A549 treated with ZK216348 at 1 μM for 4 hours (cell line): ENCODE results near the gene ANKRD36. TPM values are rescaled to one million over a fixed set of nuclear protein-coding genes. Genes with fewer than 3 reads are reported as not detected.

Experiments
- total RNA-seq: library from RNA; stranded (reverse); fragments of 200-300 nt; extraction: Qiagen RNA extraction; gene quantifications from 5 replicates; pipeline ENCODE4 v1.2.3, GENCODE V29; 2022; ENCODE audit warnings: low read depth

Gene ANKRD36
- total RNA-seq: 3.7 to 7.2 TPM (median 6.2 TPM) in 5 replicates

GRCh38 chr2:97113050-97113881 lies at the start of gene ANKRD36:
Gene ANKRD36, plus strand, starts transcription at chr2:97113153. Its CDS starts 587 bp downstream, at chr2:97113740.

GRCh38 chr2:97094772-97095611 lies 18.0 kb upstream of the ANKRD36 start, which contains the start of gene FAHD2B:
Gene FAHD2B, minus strand, starts transcription at chr2:97094882. Its CDS starts 3,176 bp downstream, at chr2:97091706.

Other genes with a start within 250 kb of the ANKRD36 start
- gene SEMA4C, start 243.1 kb upstream of the ANKRD36 start, total RNA-seq: 12.2 to 25.7 TPM (median 20.2 TPM) in 5 replicates
- not detected in 5 replicates for gene FAM178B, start 126.6 kb upstream of the ANKRD36 start, total RNA-seq
- gene FAHD2B, start 18.3 kb upstream of the ANKRD36 start, total RNA-seq: 9.1 to 11.8 TPM (median 11.1 TPM) in 5 replicates